SK-N-SH treated with all-trans-retinoic acid at 6 μM for 48 hours (cell line): ENCODE measurements around the gene GPRIN3.

Experiments
- ATAC-seq: fragments of 200-7000 bp; cut with Tn5 transposase; 3 replicates; pipeline ENCODE4 v1.9.1; 2020; ENCODE audit warnings: mild to moderate bottlenecking, moderate library complexity
- BACH2 ChIP-seq: fragments of 250-450 bp; sonication (Bioruptor Pico); IDR thresholded peaks from 2 replicates; pipeline ENCODE4 v1.9.0; 2021; ENCODE audit warnings: mild to moderate bottlenecking, borderline replicate concordance
- CSDC2 ChIP-seq: fragments of 250-450 bp; sonication (Bioruptor Pico); IDR thresholded peaks from 2 replicates; pipeline ENCODE4 v1.5.0; 2020; ENCODE audit warnings: mild to moderate bottlenecking, moderate library complexity
- ESRRG ChIP-seq: fragments of 250-450 bp; sonication (Bioruptor Pico); IDR thresholded peaks from 2 replicates; pipeline ENCODE4 v1.6.1; 2021; ENCODE audit warnings: mild to moderate bottlenecking
- GLIS3 ChIP-seq: fragments of 250-450 bp; sonication (Bioruptor Pico); IDR thresholded peaks from 2 replicates; pipeline ENCODE4 v1.5.0; 2020; ENCODE audit warnings: mild to moderate bottlenecking, moderate library complexity
- ISL1 ChIP-seq: fragments of 250-450 bp; sonication (Bioruptor Pico); IDR thresholded peaks from 2 replicates; pipeline ENCODE4 v2.1.2; 2022; ENCODE audit warnings: mild to moderate bottlenecking, moderate library complexity
- PPARA ChIP-seq: fragments of 250-450 bp; sonication (Bioruptor Pico); IDR thresholded peaks from 2 replicates; pipeline ENCODE4 v1.5.0; 2020; ENCODE audit warnings: mild to moderate bottlenecking, borderline replicate concordance
- RARB ChIP-seq: fragments of 250-450 bp; sonication (Bioruptor Pico); IDR thresholded peaks from 2 replicates; pipeline ENCODE4 v1.8.0; 2021; ENCODE audit warnings: mild to moderate bottlenecking, moderate library complexity
- SNAI2 ChIP-seq: fragments of 250-450 bp; sonication (Bioruptor Pico); IDR thresholded peaks from 2 replicates; pipeline ENCODE4 v1.5.0; 2020; ENCODE audit warnings: mild to moderate bottlenecking, moderate library complexity
- TCF4 ChIP-seq: fragments of 250-450 bp; sonication (Bioruptor Pico); IDR thresholded peaks from 2 replicates; pipeline ENCODE4 v1.8.0; 2021; ENCODE audit warnings: mild to moderate bottlenecking, moderate library complexity, borderline replicate concordance
- TOX ChIP-seq: fragments of 250-450 bp; sonication (Bioruptor Pico); IDR thresholded peaks from 2 replicates; pipeline ENCODE4 v1.8.0; 2021; ENCODE audit warnings: mild to moderate bottlenecking, moderate library complexity, borderline replicate concordance
- TSHZ2 ChIP-seq: fragments of 250-450 bp; sonication (Bioruptor Pico); IDR thresholded peaks from 2 replicates; pipeline ENCODE4 v1.5.0; 2020; ENCODE audit warnings: mild to moderate bottlenecking, moderate library complexity
- ZC3H10 ChIP-seq: fragments of 250-450 bp; sonication (Bioruptor Pico); IDR thresholded peaks from 2 replicates; pipeline ENCODE4 v1.5.1; 2021; ENCODE audit warnings: mild to moderate bottlenecking, moderate library complexity
- ZFP3 ChIP-seq: fragments of 250-450 bp; sonication (Bioruptor Pico); IDR thresholded peaks from 2 replicates; pipeline ENCODE4 v1.5.0; 2020; ENCODE audit warnings: mild to moderate bottlenecking, moderate library complexity
- ZFP30 ChIP-seq: fragments of 450-650 bp; formaldehyde crosslinking; IDR thresholded peaks from 2 replicates; pipeline ENCODE4 v1.5.0; 2022; ENCODE audit warnings: mild to moderate bottlenecking, moderate library complexity
- ZNF565 ChIP-seq: fragments of 450-650 bp; formaldehyde crosslinking; conservative IDR thresholded peaks from 2 replicates; pipeline ENCODE4 v1.5.0; 2020; ENCODE audit warnings: low read depth, mild to moderate bottlenecking, moderate library complexity
- ZNF70 ChIP-seq: fragments of 450-650 bp; formaldehyde crosslinking; IDR thresholded peaks from 2 replicates; pipeline ENCODE4 v1.5.0; 2020; ENCODE audit warnings: mild to moderate bottlenecking, moderate library complexity
- TF ChIP-seq, protein P1 (sequence below): fragments of 250-450 bp; sonication (Bioruptor Pico); IDR thresholded peaks from 2 replicates; pipeline ENCODE4 v1.8.0; 2021; ENCODE audit warnings: low read depth, mild to moderate bottlenecking, moderate library complexity, borderline replicate concordance
- TF ChIP-seq, protein P2 (sequence below): fragments of 250-450 bp; sonication (Bioruptor Pico); IDR thresholded peaks from 2 replicates; pipeline ENCODE4 v1.8.0; 2020; ENCODE audit warnings: mild to moderate bottlenecking, moderate library complexity, borderline replicate concordance
- TF ChIP-seq, protein P3 (sequence below): fragments of 250-450 bp; sonication (Bioruptor Pico); IDR thresholded peaks from 2 replicates; pipeline ENCODE4 v1.5.1; 2020; ENCODE audit warnings: low read depth, mild to moderate bottlenecking, moderate library complexity
- TF ChIP-seq, protein P4 (sequence below): fragments of 250-450 bp; sonication (Bioruptor Pico); IDR thresholded peaks from 2 replicates; pipeline ENCODE4 v1.5.1; 2021; ENCODE audit warnings: mild to moderate bottlenecking, moderate library complexity

The GPRIN3 gene

GRCh38 chr4:89268679-89269078 lies 38.9 kb downstream of the GPRIN3 start:
- TF ChIP-seq TSHZ2 (CRISPR knock-in tag): no peak
- no peak for ATAC-seq

DNA sequence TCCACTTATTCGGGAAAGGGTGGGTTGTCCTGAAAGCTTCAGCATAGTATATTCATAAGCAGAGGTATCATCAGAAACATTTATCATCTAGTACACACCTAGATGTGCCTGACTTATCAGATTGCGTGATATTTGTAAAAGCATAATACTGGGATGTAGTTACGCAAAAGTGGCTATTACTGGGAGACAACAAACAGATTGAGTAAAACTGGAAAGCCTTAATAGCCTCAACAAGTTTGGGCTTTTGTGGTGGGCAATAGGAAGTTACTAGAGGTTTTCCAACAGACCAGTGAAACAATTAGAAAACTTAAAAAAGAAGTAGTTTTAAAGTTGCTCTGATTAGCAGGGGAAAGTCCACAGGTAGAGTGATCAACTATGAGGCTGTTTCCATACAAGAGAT lies 39.8 kb downstream of the GPRIN3 start:
- TF ChIP-seq GLIS3 (CRISPR knock-in tag) (no peak), ZC3H10 (CRISPR knock-in tag) (no peak), TSHZ2 (CRISPR knock-in tag) (no peak), BACH2 (CRISPR knock-in tag) (no peak), TCF4 (CRISPR knock-in tag) (no peak), CSDC2 (CRISPR knock-in tag) (no peak), TOX (CRISPR knock-in tag) (no peak), ISL1 (no peak), PPARA (no peak), SNAI2 (no peak), ZNF565 (CRISPR knock-in tag) (no peak), ZFP3 (CRISPR knock-in tag) (no peak), ESRRG (CRISPR knock-in tag) (no peak), ZFP30 (CRISPR knock-in tag) (no peak), RARB (CRISPR knock-in tag) (no peak)
- TF ChIP-seq, protein P1, sequence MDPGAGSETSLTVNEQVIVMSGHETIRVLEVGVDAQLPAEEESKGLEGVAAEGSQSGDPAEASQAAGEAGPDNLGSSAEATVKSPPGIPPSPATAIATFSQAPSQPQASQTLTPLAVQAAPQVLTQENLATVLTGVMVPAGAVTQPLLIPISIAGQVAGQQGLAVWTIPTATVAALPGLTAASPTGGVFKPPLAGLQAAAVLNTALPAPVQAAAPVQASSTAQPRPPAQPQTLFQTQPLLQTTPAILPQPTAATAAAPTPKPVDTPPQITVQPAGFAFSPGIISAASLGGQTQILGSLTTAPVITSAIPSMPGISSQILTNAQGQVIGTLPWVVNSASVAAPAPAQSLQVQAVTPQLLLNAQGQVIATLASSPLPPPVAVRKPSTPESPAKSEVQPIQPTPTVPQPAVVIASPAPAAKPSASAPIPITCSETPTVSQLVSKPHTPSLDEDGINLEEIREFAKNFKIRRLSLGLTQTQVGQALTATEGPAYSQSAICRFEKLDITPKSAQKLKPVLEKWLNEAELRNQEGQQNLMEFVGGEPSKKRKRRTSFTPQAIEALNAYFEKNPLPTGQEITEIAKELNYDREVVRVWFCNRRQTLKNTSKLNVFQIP: no peak
- TF ChIP-seq, protein P2, sequence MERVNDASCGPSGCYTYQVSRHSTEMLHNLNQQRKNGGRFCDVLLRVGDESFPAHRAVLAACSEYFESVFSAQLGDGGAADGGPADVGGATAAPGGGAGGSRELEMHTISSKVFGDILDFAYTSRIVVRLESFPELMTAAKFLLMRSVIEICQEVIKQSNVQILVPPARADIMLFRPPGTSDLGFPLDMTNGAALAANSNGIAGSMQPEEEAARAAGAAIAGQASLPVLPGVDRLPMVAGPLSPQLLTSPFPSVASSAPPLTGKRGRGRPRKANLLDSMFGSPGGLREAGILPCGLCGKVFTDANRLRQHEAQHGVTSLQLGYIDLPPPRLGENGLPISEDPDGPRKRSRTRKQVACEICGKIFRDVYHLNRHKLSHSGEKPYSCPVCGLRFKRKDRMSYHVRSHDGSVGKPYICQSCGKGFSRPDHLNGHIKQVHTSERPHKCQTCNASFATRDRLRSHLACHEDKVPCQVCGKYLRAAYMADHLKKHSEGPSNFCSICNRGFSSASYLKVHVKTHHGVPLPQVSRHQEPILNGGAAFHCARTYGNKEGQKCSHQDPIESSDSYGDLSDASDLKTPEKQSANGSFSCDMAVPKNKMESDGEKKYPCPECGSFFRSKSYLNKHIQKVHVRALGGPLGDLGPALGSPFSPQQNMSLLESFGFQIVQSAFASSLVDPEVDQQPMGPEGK: no peak
- TF ChIP-seq, protein P3, sequence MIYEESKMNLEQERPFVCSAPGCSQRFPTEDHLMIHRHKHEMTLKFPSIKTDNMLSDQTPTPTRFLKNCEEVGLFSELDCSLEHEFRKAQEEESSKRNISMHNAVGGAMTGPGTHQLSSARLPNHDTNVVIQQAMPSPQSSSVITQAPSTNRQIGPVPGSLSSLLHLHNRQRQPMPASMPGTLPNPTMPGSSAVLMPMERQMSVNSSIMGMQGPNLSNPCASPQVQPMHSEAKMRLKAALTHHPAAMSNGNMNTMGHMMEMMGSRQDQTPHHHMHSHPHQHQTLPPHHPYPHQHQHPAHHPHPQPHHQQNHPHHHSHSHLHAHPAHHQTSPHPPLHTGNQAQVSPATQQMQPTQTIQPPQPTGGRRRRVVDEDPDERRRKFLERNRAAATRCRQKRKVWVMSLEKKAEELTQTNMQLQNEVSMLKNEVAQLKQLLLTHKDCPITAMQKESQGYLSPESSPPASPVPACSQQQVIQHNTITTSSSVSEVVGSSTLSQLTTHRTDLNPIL (CRISPR knock-in tag): no peak
- TF ChIP-seq, protein P4, sequence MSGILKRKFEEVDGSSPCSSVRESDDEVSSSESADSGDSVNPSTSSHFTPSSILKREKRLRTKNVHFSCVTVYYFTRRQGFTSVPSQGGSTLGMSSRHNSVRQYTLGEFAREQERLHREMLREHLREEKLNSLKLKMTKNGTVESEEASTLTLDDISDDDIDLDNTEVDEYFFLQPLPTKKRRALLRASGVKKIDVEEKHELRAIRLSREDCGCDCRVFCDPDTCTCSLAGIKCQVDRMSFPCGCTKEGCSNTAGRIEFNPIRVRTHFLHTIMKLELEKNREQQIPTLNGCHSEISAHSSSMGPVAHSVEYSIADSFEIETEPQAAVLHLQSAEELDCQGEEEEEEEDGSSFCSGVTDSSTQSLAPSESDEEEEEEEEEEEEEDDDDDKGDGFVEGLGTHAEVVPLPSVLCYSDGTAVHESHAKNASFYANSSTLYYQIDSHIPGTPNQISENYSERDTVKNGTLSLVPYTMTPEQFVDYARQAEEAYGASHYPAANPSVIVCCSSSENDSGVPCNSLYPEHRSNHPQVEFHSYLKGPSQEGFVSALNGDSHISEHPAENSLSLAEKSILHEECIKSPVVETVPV (CRISPR knock-in tag): no peak
- ATAC-seq: no peak

- no peak for ATAC-seq
- no peak for TF ChIP-seq SNAI2
- no peak for TF ChIP-seq ZNF70
- TF ChIP-seq ZC3H10 (CRISPR knock-in tag): no peak
- TF ChIP-seq ZNF565 (CRISPR knock-in tag): no peak
- TF ChIP-seq GLIS3 (CRISPR knock-in tag): no peak
- TF ChIP-seq TCF4 (CRISPR knock-in tag): no peak
- TF ChIP-seq, protein P1: no peak
- TF ChIP-seq ISL1: no peak
- no peak for TF ChIP-seq RARB (CRISPR knock-in tag)
- no peak for TF ChIP-seq ZFP30 (CRISPR knock-in tag)
- TF ChIP-seq, protein P4 (CRISPR knock-in tag): no peak
- TF ChIP-seq, all 23 proteins: peak for 0
Observed at GRCh38 chr4:89267392-89267791, 40.2 kb downstream of the GPRIN3 start.
